GM18508 (cell line): ENCODE data around the gene LARP4B.

Source experiments
- ATAC-seq: cut with Tn5 transposase; IDR thresholded peaks from one replicate; pipeline ENCODE4 v1.9.1; 2021; ENCODE audit warnings: moderate number of reproducible peaks; ENCODE audit not compliant: insufficient read depth, unreplicated experiment

Gene LARP4B

GRCh38 chr10:843703-844102, 87.8 kb downstream of the LARP4B start:
- no peak for ATAC-seq

GRCh38 chr10:842795-843194, 88.7 kb downstream of the LARP4B start:
- no peak for ATAC-seq

GRCh38 chr10:841535-841934, 90.0 kb downstream of the LARP4B start:
- ATAC-seq = no peak

GRCh38 chr10:839550-840205, 91.8 kb downstream of the LARP4B start:
- ATAC-seq = no peak

GRCh38 chr10:836782-837181, 94.7 kb downstream of the LARP4B start:
- ATAC-seq = no peak

- ATAC-seq = no peak
These were observed 97.0 kb downstream of the LARP4B start for GRCh38 chr10:834493-834892.

GRCh38 chr10:829241-829640, 102.3 kb downstream of the LARP4B start:
- no peak for ATAC-seq

- no peak for ATAC-seq
These were observed 103.3 kb downstream of the LARP4B start for GRCh38 chr10:828191-828590.

GRCh38 chr10:824946-825345, 106.6 kb downstream of the LARP4B start:
- ATAC-seq = no peak

GRCh38 chr10:824497-824896, 107.0 kb downstream of the LARP4B start:
- no peak for ATAC-seq

GRCh38 chr10:822661-823367, 108.7 kb downstream of the LARP4B start:
- no peak for ATAC-seq

- ATAC-seq = no peak
These were observed 109.3 kb downstream of the LARP4B start for GRCh38 chr10:822197-822596.

GRCh38 chr10:821322-821721, 110.2 kb downstream of the LARP4B start:
- ATAC-seq = no peak

GRCh38 chr10:819816-820215, 111.7 kb downstream of the LARP4B start:
- ATAC-seq = no peak

- no peak for ATAC-seq
These were observed 112.2 kb downstream of the LARP4B start for GRCh38 chr10:819326-819725.

GRCh38 chr10:818526-819220, 112.8 kb downstream of the LARP4B start:
- ATAC-seq = no peak

GRCh38 chr10:818010-818409, 113.5 kb downstream of the LARP4B start:
- no peak for ATAC-seq

- ATAC-seq = no peak
These were observed 114.1 kb downstream of the LARP4B start for GRCh38 chr10:817371-817770.

- ATAC-seq = no peak
These were observed 114.5 kb downstream of the LARP4B start for GRCh38 chr10:816958-817357.

- no peak for ATAC-seq
These were observed 115.4 kb downstream of the LARP4B start for GRCh38 chr10:816091-816477.

- ATAC-seq = no peak
These were observed 116.0 kb downstream of the LARP4B start for GRCh38 chr10:815338-816090.
